ENCODE results near the gene CPNE7. TPM values are rescaled to one million over a fixed set of nuclear protein-coding genes. Genes with fewer than 3 reads are reported as not detected.

CPNE7 gene
- polyA plus RNA-seq, 1 experiment = 7.5 TPM

- Histone ChIP-seq H3K9me3 (ENCODE audit: control insufficient read depth, insufficient read depth, low read length) (no peaks in the 10 kb centered on the region), H3K27ac (ENCODE audit: low read depth, low read length) (no peak overlapping the region), H3K27me3 (ENCODE audit: control insufficient read depth, insufficient read depth, low read length) (no peaks in the 10 kb centered on the region), H3K4me3 (ENCODE audit: low read depth, low read length) (no peak overlapping the region)
- ChIA-PET POLR2A (no interaction called here), CTCF (no interaction called here)
- DNase-seq (ENCODE audit: low read depth, low spot score) = no peak
- TF ChIP-seq CTCF (IDR thresholded peaks at IDR 0.05; ENCODE audit: low read depth, low read length) = no peak
Observed at GRCh38 chr16:89553733-89554132, 21.8 kb upstream of the CPNE7 start.

- H3K4me3 ChIP-seq (ENCODE audit: low read depth, low read length) = no peak overlapping the region
- no peak for DNase-seq (ENCODE audit: low read depth, low spot score)
- POLR2A ChIA-PET = no interaction called here
- H3K27ac ChIP-seq (ENCODE audit: low read depth, low read length) = no peak overlapping the region
- H3K27me3 ChIP-seq (ENCODE audit: control insufficient read depth, insufficient read depth, low read length) = no peaks in the 10 kb centered on the region
- CTCF ChIA-PET = no interaction called here
- no peak for TF ChIP-seq CTCF (IDR thresholded peaks at IDR 0.05; ENCODE audit: low read depth, low read length)
- no peaks in the 10 kb centered on the region for H3K9me3 ChIP-seq (ENCODE audit: control insufficient read depth, insufficient read depth, low read length)
Observed at GRCh38 chr16:89554343-89554742, 21.2 kb upstream of the CPNE7 start.

GRCh38 chr16:89555265-89555664, 20.3 kb upstream of the CPNE7 start:
- no peak for DNase-seq (ENCODE audit: low read depth, low spot score)
- Histone ChIP-seq H3K27me3 (ENCODE audit: control insufficient read depth, insufficient read depth, low read length) (no peaks in the 10 kb centered on the region), H3K9me3 (ENCODE audit: control insufficient read depth, insufficient read depth, low read length) (no peaks in the 10 kb centered on the region), H3K27ac (ENCODE audit: low read depth, low read length) (no peak overlapping the region), H3K4me3 (ENCODE audit: low read depth, low read length) (no peak overlapping the region)
- no peak for TF ChIP-seq CTCF (IDR thresholded peaks at IDR 0.05; ENCODE audit: low read depth, low read length)
- ChIA-PET POLR2A (no interaction called here), CTCF (no interaction called here)

GRCh38 chr16:89555780-89556179, 19.8 kb upstream of the CPNE7 start:
- CTCF ChIA-PET = no interaction called here

More at GRCh38 chr16:89555780-89556179, 19.8 kb upstream of the CPNE7 start:
- Histone ChIP-seq H3K4me3 (ENCODE audit: low read depth, low read length) (no peak overlapping the region), H3K27me3 (ENCODE audit: control insufficient read depth, insufficient read depth, low read length) (no peaks in the 10 kb centered on the region), H3K9me3 (ENCODE audit: control insufficient read depth, insufficient read depth, low read length) (no peaks in the 10 kb centered on the region), H3K27ac (ENCODE audit: low read depth, low read length) (no peak overlapping the region)
- no peak for TF ChIP-seq CTCF (IDR thresholded peaks at IDR 0.05; ENCODE audit: low read depth, low read length)
- no peak for DNase-seq (ENCODE audit: low read depth, low spot score)
- POLR2A ChIA-PET = no interaction called here

All from AG04450 (cell line).